ENCODE results near the gene TNRC18.

Gene TNRC18

GRCh38 chr7:5348134-5349004 lies 75.3 kb downstream of the TNRC18 start:
- Histone ChIP-seq H3K9ac (ENCODE audit: low read depth, low read length, poor library complexity, severe bottlenecking) (no peak overlapping the region), H3K4me1 (ENCODE audit: insufficient read depth, low read length, poor library complexity, severe bottlenecking) (no peaks in the 10 kb centered on the region), H3K9me3 (ENCODE audit: insufficient read depth, low read depth, low read length) (no peaks in the 10 kb centered on the region), H3K36me3 (ENCODE audit: insufficient read depth, low read length) (peaks cover 84% of the 10 kb centered on the region), H3K9me2 (replicated peaks; ENCODE audit: low read depth, low read length) (no peaks in the 10 kb centered on the region), H3K4me2 (ENCODE audit: low read depth, low read length, poor library complexity, severe bottlenecking) (no peak overlapping the region), H3K27me3 (ENCODE audit: insufficient read depth, low read length, poor library complexity, severe bottlenecking) (no peaks in the 10 kb centered on the region), H3K4me3 (ENCODE audit: low read length, poor library complexity, severe bottlenecking) (no peak overlapping the region), H2AFZ (ENCODE audit: low read length) (no peak overlapping the region), H3K79me2 (ENCODE audit: insufficient read depth, low read length) (peaks cover 32% of the 10 kb centered on the region), H3F3A (ENCODE audit: low read depth) (no peaks in the 10 kb centered on the region), H4K20me1 (ENCODE audit: insufficient read depth, low read length, poor library complexity, severe bottlenecking) (peaks cover 39% of the 10 kb centered on the region)
- TF ChIP-seq CTCF (conservative IDR thresholded peaks at IDR 0.05; ENCODE audit: low read length) (no peak), EZH2phosphoT487 (IDR thresholded peaks at IDR 0.05; ENCODE audit: borderline replicate concordance) (no peak)

- H3K9me2 ChIP-seq (replicated peaks; ENCODE audit: low read depth, low read length) = no peaks in the 10 kb centered on the region
- H3K9me3 ChIP-seq (ENCODE audit: insufficient read depth, low read depth, low read length) = no peaks in the 10 kb centered on the region
- H3F3A ChIP-seq (ENCODE audit: low read depth) = no peaks in the 10 kb centered on the region
- no peak overlapping the region for H3K9ac ChIP-seq (ENCODE audit: low read depth, low read length, poor library complexity, severe bottlenecking)
- no peaks in the 10 kb centered on the region for H3K4me1 ChIP-seq (ENCODE audit: insufficient read depth, low read length, poor library complexity, severe bottlenecking)
- peaks cover 15% of the 10 kb centered on the region for H4K20me1 ChIP-seq (ENCODE audit: insufficient read depth, low read length, poor library complexity, severe bottlenecking)
- peaks cover 80% of the 10 kb centered on the region for H3K36me3 ChIP-seq (ENCODE audit: insufficient read depth, low read length)
- no peak overlapping the region for H3K4me3 ChIP-seq (ENCODE audit: low read length, poor library complexity, severe bottlenecking)
- peaks cover 8% of the 10 kb centered on the region; the same call in 1 of the 2 replicates for H3K79me2 ChIP-seq (ENCODE audit: insufficient read depth, low read length)
- H3K4me2 ChIP-seq (ENCODE audit: low read depth, low read length, poor library complexity, severe bottlenecking) = no peak overlapping the region
- TF ChIP-seq CTCF (conservative IDR thresholded peaks at IDR 0.05; ENCODE audit: low read length) (no peak), EZH2phosphoT487 (IDR thresholded peaks at IDR 0.05; ENCODE audit: borderline replicate concordance) (no peak)
- H2AFZ ChIP-seq (ENCODE audit: low read length) = no peak overlapping the region
- no peaks in the 10 kb centered on the region for H3K27me3 ChIP-seq (ENCODE audit: insufficient read depth, low read length, poor library complexity, severe bottlenecking)
These were observed 78.0 kb downstream of the TNRC18 start for GRCh38 chr7:5345671-5346070.

- Histone ChIP-seq H3K4me1 (ENCODE audit: insufficient read depth, low read length, poor library complexity, severe bottlenecking) (no peaks in the 10 kb centered on the region), H2AFZ (ENCODE audit: low read length) (no peak overlapping the region), H3K4me3 (ENCODE audit: low read length, poor library complexity, severe bottlenecking) (no peak overlapping the region), H3K9ac (ENCODE audit: low read depth, low read length, poor library complexity, severe bottlenecking) (no peak overlapping the region), H3K27me3 (ENCODE audit: insufficient read depth, low read length, poor library complexity, severe bottlenecking) (no peaks in the 10 kb centered on the region), H3K9me2 (replicated peaks; ENCODE audit: low read depth, low read length) (no peaks in the 10 kb centered on the region), H3K9me3 (ENCODE audit: insufficient read depth, low read depth, low read length) (no peaks in the 10 kb centered on the region), H4K20me1 (ENCODE audit: insufficient read depth, low read length, poor library complexity, severe bottlenecking) (peaks cover 11% of the 10 kb centered on the region), H3F3A (ENCODE audit: low read depth) (no peaks in the 10 kb centered on the region), H3K4me2 (ENCODE audit: low read depth, low read length, poor library complexity, severe bottlenecking) (no peak overlapping the region), H3K79me2 (ENCODE audit: insufficient read depth, low read length) (peaks cover 8% of the 10 kb centered on the region; the same call in 1 of the 2 replicates), H3K36me3 (ENCODE audit: insufficient read depth, low read length) (peaks cover 80% of the 10 kb centered on the region)
- no peak for TF ChIP-seq EZH2phosphoT487 (IDR thresholded peaks at IDR 0.05; ENCODE audit: borderline replicate concordance)
- TF ChIP-seq CTCF (conservative IDR thresholded peaks at IDR 0.05; ENCODE audit: low read length) = no peak
These were observed 78.5 kb downstream of the TNRC18 start for GRCh38 chr7:5345171-5345570.
